Activated CD8-positive, alpha-beta memory T cell treated with anti-CD3 and anti-CD28 coated beads for 24 hours (primary cell): ENCODE data around the gene KRT38.
"Not testable (repeated sequence)": the region's sequence is repeated elsewhere in the genome, so short reads cannot be mapped to it uniquely, and the experiment has no call there.

Source experiments
- DNase-seq: peaks from one replicate; pipeline ENCODE4 v3.0.0-alpha.2; 2020

KRT38 gene

GRCh38 chr17:41457676-41458075 lies 16.9 kb upstream of the KRT38 start:
- DNase-seq, result no peak

GRCh38 chr17:41456204-41456603 lies 15.4 kb upstream of the KRT38 start:
- DNase-seq, result no peak

- no peak for DNase-seq
Observed at GRCh38 chr17:41455236-41455635, 14.5 kb upstream of the KRT38 start.

- DNase-seq, result no peak
Observed at GRCh38 chr17:41453066-41453465, 12.3 kb upstream of the KRT38 start.

GRCh38 chr17:41452281-41452680 lies 11.5 kb upstream of the KRT38 start:
- DNase-seq, result no peak

GRCh38 chr17:41451154-41451728 lies 10.5 kb upstream of the KRT38 start:
- no peak for DNase-seq

GRCh38 chr17:41449008-41449407 lies 8.2 kb upstream of the KRT38 start:
- no peak for DNase-seq

GRCh38 chr17:41448506-41448905 lies 7.7 kb upstream of the KRT38 start:
- DNase-seq, result no peak

- DNase-seq, result no peak
Observed at GRCh38 chr17:41446806-41447205, 6.0 kb upstream of the KRT38 start.

- no peak for DNase-seq
Observed at GRCh38 chr17:41444640-41445039, 3.9 kb upstream of the KRT38 start.

GRCh38 chr17:41444186-41444585 lies 3.4 kb upstream of the KRT38 start:
- DNase-seq, result no peak

GRCh38 chr17:41442739-41443138 lies 2.0 kb upstream of the KRT38 start:
- no peak for DNase-seq

GRCh38 chr17:41439375-41439774 lies 1.4 kb downstream of the KRT38 start:
- DNase-seq, result no peak

GRCh38 chr17:41437769-41438168 lies 3.0 kb downstream of the KRT38 start:
- no peak for DNase-seq

GRCh38 chr17:41437254-41437653 lies 3.5 kb downstream of the KRT38 start:
- no peak for DNase-seq

- no peak for DNase-seq
Observed at GRCh38 chr17:41434415-41434814, 6.4 kb downstream of the KRT38 start.

- no peak for DNase-seq
Observed at GRCh38 chr17:41434005-41434404, 6.8 kb downstream of the KRT38 start.

- DNase-seq, result no peak
Observed at GRCh38 chr17:41433586-41433985, 7.2 kb downstream of the KRT38 start.

GRCh38 chr17:41430376-41430775 lies 10.4 kb downstream of the KRT38 start:
- DNase-seq, result not testable (repeated sequence)

GRCh38 chr17:41429667-41430066 lies 11.1 kb downstream of the KRT38 start:
- no peak for DNase-seq

GRCh38 chr17:41428591-41429291 lies 12.0 kb downstream of the KRT38 start:
- DNase-seq, result no peak

- no peak for DNase-seq
Observed at GRCh38 chr17:41424111-41424635, 16.6 kb downstream of the KRT38 start, which contains the start of gene KRT37. Gene KRT37 (minus strand): TSS chr17:41424585. CDS start chr17:41424523, 62 bp downstream.

- not testable (repeated sequence) for DNase-seq
Observed at GRCh38 chr17:41422586-41422985, 18.2 kb downstream of the KRT38 start.

- no peak for DNase-seq
Observed at GRCh38 chr17:41421617-41422016, 19.2 kb downstream of the KRT38 start.

GRCh38 chr17:41421116-41421515 lies 19.7 kb downstream of the KRT38 start:
- DNase-seq, result no peak
